HepG2 (cell line): Measurements from ENCODE around the gene ZBTB4. TPM values are rescaled to one million over a fixed set of nuclear protein-coding genes. Genes with fewer than 3 reads are reported as not detected.

ENCODE experiments used
- ATF3 ChIP-seq: sonication (generic); formaldehyde crosslinking; IDR thresholded peaks from 2 replicates; pipeline ENCODE4 v1.4.0; 2020; ENCODE audit warnings: missing genetic modification reagents
- CBFB ChIP-seq: sonication (generic); formaldehyde crosslinking; IDR thresholded peaks from 2 replicates; pipeline ENCODE4 v1.4.0; 2020; ENCODE audit warnings: missing genetic modification reagents
- CBX2 ChIP-seq, 2 experiments: fragments of 200-600 bp in 1 of 2; sonication (generic); formaldehyde crosslinking in 1 of 2; IDR thresholded peaks; 2 replicates each; pipeline versions ENCODE4 v1.7.0 to v1.8.1; 2018 to 2022; ENCODE audit warnings: low read depth in 2 of 2, low read length in 1 of 2, mild to moderate bottlenecking in 1 of 2, missing genetic modification reagents in 1 of 2
- CC2D1A ChIP-seq: sonication (generic); formaldehyde crosslinking; IDR thresholded peaks from 2 replicates; pipeline ENCODE4 v1.8.1; 2023; ENCODE audit warnings: mild to moderate bottlenecking, missing genetic modification reagents
- HOXD1 ChIP-seq: sonication (generic); formaldehyde crosslinking; IDR thresholded peaks from 2 replicates; pipeline ENCODE4 v1.5.0; 2020; ENCODE audit warnings: missing genetic modification reagents
- MIER3 ChIP-seq: IDR thresholded peaks from 2 replicates; pipeline ENCODE4 v1.6.1; 2016; ENCODE audit warnings: missing compliant biosample characterization, borderline replicate concordance
- MTERF4 ChIP-seq: sonication (generic); formaldehyde crosslinking; IDR thresholded peaks from 2 replicates; pipeline ENCODE4 v1.8.0; 2023; ENCODE audit warnings: mild to moderate bottlenecking, missing genetic modification reagents
- RARG ChIP-seq: sonication (generic); formaldehyde crosslinking; IDR thresholded peaks from 2 replicates; pipeline ENCODE4 v1.4.0; 2020; ENCODE audit warnings: low read depth, mild to moderate bottlenecking, missing genetic modification reagents
- TAF1 ChIP-seq: sonication (generic); formaldehyde crosslinking; IDR thresholded peaks from 2 replicates; pipeline ENCODE4 v1.4.0; 2020; ENCODE audit warnings: missing genetic modification reagents
- YEATS4 ChIP-seq: sonication (generic); formaldehyde crosslinking; IDR thresholded peaks from 2 replicates; pipeline ENCODE4 v1.4.0; 2020; ENCODE audit warnings: missing genetic modification reagents, borderline replicate concordance
- ZBTB10 ChIP-seq: sonication (generic); formaldehyde crosslinking; IDR thresholded peaks from 2 replicates; pipeline ENCODE4 v1.4.0; 2020; ENCODE audit warnings: missing genetic modification reagents, borderline replicate concordance
- ZNF160 ChIP-seq: sonication (generic); formaldehyde crosslinking; IDR thresholded peaks from 2 replicates; pipeline ENCODE4 v1.8.0; 2022; ENCODE audit warnings: mild to moderate bottlenecking, inconsistent platforms, missing genetic modification reagents
- ZNF20 ChIP-seq: sonication (generic); formaldehyde crosslinking; IDR thresholded peaks from 2 replicates; pipeline ENCODE4 v1.4.0; 2020; ENCODE audit warnings: mild to moderate bottlenecking, moderate library complexity, missing genetic modification reagents
- ZNF773 ChIP-seq: sonication (generic); formaldehyde crosslinking; IDR thresholded peaks from 2 replicates; pipeline ENCODE4 v1.4.0; 2020; ENCODE audit warnings: missing genetic modification reagents, borderline replicate concordance
- ZSCAN30 ChIP-seq: sonication (generic); formaldehyde crosslinking; IDR thresholded peaks from 2 replicates; pipeline ENCODE4 v1.5.0; 2020; ENCODE audit warnings: mild to moderate bottlenecking, missing genetic modification reagents
- polyA plus RNA-seq, 8 experiments: library from polyadenylated mRNA; depleted of rRNA in 3 of 8; stranded (reverse) in 7 of 8; unstranded in 1 of 8; fragments of >200 nt; fragmentation: Illumina TruSeq in 4 of 8; extraction: Trizol in 4 of 8; gene quantifications; 2 replicates each; pipeline versions ENCODE4 v1.2.1 to v1.2.3, GENCODE V29; 2011 to 2016; ENCODE audit warnings: low read depth in 4 of 8, missing spikeins in 1 of 8, mixed read lengths in 1 of 8; ENCODE audit not compliant: insufficient read depth in 1 of 8
- total RNA-seq, 5 experiments: library from RNA; depleted of rRNA; stranded (reverse); fragments of >200 nt; fragmentation: Illumina TruSeq; extraction: Trizol; gene quantifications; 2 replicates each; pipeline ENCODE4 v1.2.3, GENCODE V29; 2016; ENCODE audit warnings: low read depth in 1 of 5
- TF ChIP-seq, protein P1 (sequence below): sonication (generic); formaldehyde crosslinking; IDR thresholded peaks from 2 replicates; pipeline ENCODE4; 2020; ENCODE audit warnings: missing genetic modification reagents, mild to moderate bottlenecking, borderline replicate concordance
- TF ChIP-seq, protein P2 (sequence below): sonication (generic); formaldehyde crosslinking; IDR thresholded peaks from 2 replicates; pipeline ENCODE4 v1.5.0; 2020; ENCODE audit warnings: mild to moderate bottlenecking, missing genetic modification reagents
- TF ChIP-seq, protein P3 (sequence below): IDR thresholded peaks from 2 replicates; pipeline ENCODE4 v1.6.1; 2016; ENCODE audit warnings: mild to moderate bottlenecking, missing biosample characterization, missing genetic modification reagents

Gene ZBTB4
- total and polyA plus RNA-seq, 2 of the 13 experiments (the other 11 are each of a cell fraction or from before 2014, with no cell fraction given): 4.3 to 7.4 TPM

DNA sequence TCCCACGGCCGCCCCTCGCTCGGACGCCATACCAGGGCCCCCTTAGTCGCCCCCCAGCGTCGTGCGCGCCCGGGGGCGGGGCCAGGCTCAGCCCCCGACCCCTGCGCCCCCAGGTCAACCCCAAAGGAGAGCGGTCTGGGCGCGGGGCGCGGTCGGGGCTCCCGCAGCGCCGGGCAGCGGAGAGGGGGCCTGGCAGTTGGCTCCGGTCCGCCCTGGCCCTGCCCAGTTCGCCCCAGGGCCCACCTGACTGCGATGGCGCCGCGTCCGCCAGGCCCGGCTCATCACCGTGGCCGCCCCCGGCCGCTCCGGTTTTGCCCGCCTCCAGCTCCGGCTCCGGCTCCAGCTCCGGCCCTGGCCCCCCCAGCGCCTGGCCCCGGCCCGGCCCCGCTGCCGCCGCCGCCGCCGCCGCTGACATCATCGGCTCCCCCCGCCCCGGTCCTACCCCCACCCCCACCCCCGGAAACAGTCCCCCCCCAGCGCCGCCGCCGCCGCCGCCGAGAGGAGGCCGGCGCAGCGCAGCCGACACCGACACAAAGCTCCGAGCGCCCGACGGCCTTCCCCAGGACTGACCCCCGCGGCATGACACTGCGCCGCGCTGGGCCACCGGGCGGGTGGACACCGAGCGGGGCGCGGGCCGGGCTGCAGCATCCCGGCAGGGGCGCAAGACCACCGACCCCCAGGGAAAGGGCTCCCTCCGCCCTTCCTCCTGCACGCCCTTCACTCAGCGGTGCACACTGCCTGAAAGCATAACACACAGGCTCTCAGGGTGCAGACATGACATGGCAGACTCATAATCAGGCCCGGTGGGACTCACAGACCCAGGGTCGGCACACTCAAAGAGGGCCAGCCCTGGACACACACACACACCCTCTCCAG lies at the start of gene ZBTB4 (continued):
- no peak for TF ChIP-seq ZBTB10 (CRISPR knock-in tag)
- no peak for TF ChIP-seq CC2D1A (CRISPR knock-in tag)
- TF ChIP-seq HOXD1: 0 out of 2 replicates have a peak, but pooled peaks have one; percentile 56
- no peak for TF ChIP-seq ZNF20
- TF ChIP-seq MTERF4: no peak
- TF ChIP-seq YEATS4: peak; percentile 19; the same call in 1 of the 2 replicates
- TF ChIP-seq CBX2 (IDR thresholded peaks at IDR 0.05; ENCODE audit: low read depth, low read length): no peak
- TF ChIP-seq CBX2 (CRISPR knock-in tag; IDR thresholded peaks at IDR 0.05; ENCODE audit: low read depth): no peak
- TF ChIP-seq, protein P1, sequence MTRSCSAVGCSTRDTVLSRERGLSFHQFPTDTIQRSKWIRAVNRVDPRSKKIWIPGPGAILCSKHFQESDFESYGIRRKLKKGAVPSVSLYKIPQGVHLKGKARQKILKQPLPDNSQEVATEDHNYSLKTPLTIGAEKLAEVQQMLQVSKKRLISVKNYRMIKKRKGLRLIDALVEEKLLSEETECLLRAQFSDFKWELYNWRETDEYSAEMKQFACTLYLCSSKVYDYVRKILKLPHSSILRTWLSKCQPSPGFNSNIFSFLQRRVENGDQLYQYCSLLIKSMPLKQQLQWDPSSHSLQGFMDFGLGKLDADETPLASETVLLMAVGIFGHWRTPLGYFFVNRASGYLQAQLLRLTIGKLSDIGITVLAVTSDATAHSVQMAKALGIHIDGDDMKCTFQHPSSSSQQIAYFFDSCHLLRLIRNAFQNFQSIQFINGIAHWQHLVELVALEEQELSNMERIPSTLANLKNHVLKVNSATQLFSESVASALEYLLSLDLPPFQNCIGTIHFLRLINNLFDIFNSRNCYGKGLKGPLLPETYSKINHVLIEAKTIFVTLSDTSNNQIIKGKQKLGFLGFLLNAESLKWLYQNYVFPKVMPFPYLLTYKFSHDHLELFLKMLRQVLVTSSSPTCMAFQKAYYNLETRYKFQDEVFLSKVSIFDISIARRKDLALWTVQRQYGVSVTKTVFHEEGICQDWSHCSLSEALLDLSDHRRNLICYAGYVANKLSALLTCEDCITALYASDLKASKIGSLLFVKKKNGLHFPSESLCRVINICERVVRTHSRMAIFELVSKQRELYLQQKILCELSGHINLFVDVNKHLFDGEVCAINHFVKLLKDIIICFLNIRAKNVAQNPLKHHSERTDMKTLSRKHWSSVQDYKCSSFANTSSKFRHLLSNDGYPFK (CRISPR knock-in tag): no peak
- TF ChIP-seq ATF3: no peak
- TF ChIP-seq ZSCAN30 (CRISPR knock-in tag): no peak
- TF ChIP-seq ZNF773 (CRISPR knock-in tag): no peak
- TF ChIP-seq ZNF160 (CRISPR knock-in tag): no peak
- TF ChIP-seq TAF1 (CRISPR knock-in tag): peak; percentile 25; the same call in 1 of the 2 replicates
- TF ChIP-seq, protein P2, sequence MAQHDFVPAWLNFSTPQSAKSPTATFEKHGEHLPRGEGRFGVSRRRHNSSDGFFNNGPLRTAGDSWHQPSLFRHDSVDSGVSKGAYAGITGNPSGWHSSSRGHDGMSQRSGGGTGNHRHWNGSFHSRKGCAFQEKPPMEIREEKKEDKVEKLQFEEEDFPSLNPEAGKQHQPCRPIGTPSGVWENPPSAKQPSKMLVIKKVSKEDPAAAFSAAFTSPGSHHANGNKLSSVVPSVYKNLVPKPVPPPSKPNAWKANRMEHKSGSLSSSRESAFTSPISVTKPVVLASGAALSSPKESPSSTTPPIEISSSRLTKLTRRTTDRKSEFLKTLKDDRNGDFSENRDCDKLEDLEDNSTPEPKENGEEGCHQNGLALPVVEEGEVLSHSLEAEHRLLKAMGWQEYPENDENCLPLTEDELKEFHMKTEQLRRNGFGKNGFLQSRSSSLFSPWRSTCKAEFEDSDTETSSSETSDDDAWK: no peak
- TF ChIP-seq, protein P3, sequence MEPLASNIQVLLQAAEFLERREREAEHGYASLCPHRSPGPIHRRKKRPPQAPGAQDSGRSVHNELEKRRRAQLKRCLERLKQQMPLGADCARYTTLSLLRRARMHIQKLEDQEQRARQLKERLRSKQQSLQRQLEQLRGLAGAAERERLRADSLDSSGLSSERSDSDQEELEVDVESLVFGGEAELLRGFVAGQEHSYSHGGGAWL: no peak
- TF ChIP-seq CBFB: no peak
- no peak for TF ChIP-seq RARG (CRISPR knock-in tag)
- no peak for TF ChIP-seq MIER3 (CRISPR knock-in tag)
